Caco-2 (cell line): Measurements from ENCODE around the gene MICALL1. TPM values are rescaled to one million over a fixed set of nuclear protein-coding genes. Genes with fewer than 3 reads are reported as not detected.

ENCODE experiments used
- BruUV-seq: library from RNA; stranded (reverse); fragments of 400-500 nt; replicated peaks from 2 replicates; lab custom pipeline; 2021; lab: Mats Ljungman, UMichigan
- CTCF ChIA-PET: fragments of 300-600 bp; sonication (Branson Sonifier 250); formaldehyde crosslinking; loops from one replicate; lab custom pipeline; 2022; ENCODE audit warnings: antibody characterized with exemption; lab: Charles Lee
- POLR2A ChIA-PET: fragments of 300-600 bp; sonication (Branson Sonifier 250); formaldehyde crosslinking; loops from one replicate; lab custom pipeline; 2022; ENCODE audit warnings: antibody characterized with exemption; lab: Charles Lee
- DNase-seq, 2 experiments: peaks; one replicate each; pipeline versions ENCODE4 v3.0.0 to v3.0.0-alpha.2; 2020 to 2022
- H3K27me3 ChIP-seq: replicated peaks from 2 replicates; pipeline ENCODE4 v1.6.0; 2011; ENCODE audit warnings: low read length; ENCODE audit not compliant: control insufficient read depth, insufficient read depth
- H3K36me3 ChIP-seq: 2 replicates; pipeline ENCODE4 v1.5.1; 2011; ENCODE audit warnings: low read length; ENCODE audit not compliant: control insufficient read depth, insufficient read depth
- H3K4me1 ChIP-seq: fragments of 250-450 bp; sonication (Bioruptor Pico); 2 replicates; pipeline ENCODE4 v1.5.1; 2020; ENCODE audit warnings: mild to moderate bottlenecking
- H3K4me3 ChIP-seq: 2 replicates; pipeline ENCODE4 v1.5.1; 2011; ENCODE audit warnings: low read depth, mild to moderate bottlenecking, control low read depth, low read length
- H3K9me3 ChIP-seq: fragments of 250-450 bp; sonication (Bioruptor Pico); 2 replicates; pipeline ENCODE4 v1.5.1; 2020; ENCODE audit warnings: mild to moderate bottlenecking, moderate library complexity
- H3K27ac Mint-ChIP-seq: one replicate; pipeline ENCODE4 v1.8.0; 2022; ENCODE audit warnings: mixed read lengths; ENCODE audit not compliant: unreplicated experiment
- H3K27me3 Mint-ChIP-seq: one replicate; pipeline ENCODE4 v1.8.0; 2022; ENCODE audit warnings: mixed read lengths; ENCODE audit not compliant: insufficient read depth, unreplicated experiment
- H3K36me3 Mint-ChIP-seq: one replicate; pipeline ENCODE4 v1.8.0; 2022; ENCODE audit warnings: mild to moderate bottlenecking, mixed read lengths; ENCODE audit not compliant: insufficient read depth, unreplicated experiment
- H3K4me1 Mint-ChIP-seq: one replicate; pipeline ENCODE4 v1.8.0; 2022; ENCODE audit warnings: low read depth, mixed read lengths; ENCODE audit not compliant: unreplicated experiment
- H3K4me3 Mint-ChIP-seq: one replicate; pipeline ENCODE4 v1.8.0; 2022; ENCODE audit warnings: mild to moderate bottlenecking, moderate library complexity, mixed read lengths; ENCODE audit not compliant: unreplicated experiment
- H3K9me3 Mint-ChIP-seq: one replicate; pipeline ENCODE4 v1.8.0; 2022; ENCODE audit warnings: mixed read lengths; ENCODE audit not compliant: unreplicated experiment
- intact Hi-C: fragments of 100-400 bp; cut with micrococcal nuclease; formaldehyde crosslinking; loops from one replicate; pipeline ENCODE4 v1.10.0; 2022; ENCODE audit not compliant: unreplicated experiment
- total RNA-seq: library from RNA; stranded (reverse); gene quantifications from 2 replicates; pipeline ENCODE4 v1.2.3, GENCODE V29; 2022
- TF ChIP-seq, protein P1 (sequence below), 2 experiments: fragments of 200-600 bp in 1 of 2; IDR thresholded peaks; 1 replicate in 1 of 2; 2 replicates in 1 of 2; pipeline versions ENCODE4 v1.5.1 to v1.8.0; 2011 to 2022; ENCODE audit warnings: antibody characterized with exemption in 1 of 2, control low read depth in 1 of 2, inconsistent platforms in 1 of 2, low read depth in 1 of 2, low read length in 1 of 2, mild to moderate bottlenecking in 1 of 2, moderate library complexity in 1 of 2; ENCODE audit not compliant: insufficient read depth in 1 of 2, severe bottlenecking in 1 of 2, unreplicated experiment in 1 of 2

The MICALL1 gene
- total RNA-seq, 1 experiment from 2014 or later = 46.7 TPM

DNA sequence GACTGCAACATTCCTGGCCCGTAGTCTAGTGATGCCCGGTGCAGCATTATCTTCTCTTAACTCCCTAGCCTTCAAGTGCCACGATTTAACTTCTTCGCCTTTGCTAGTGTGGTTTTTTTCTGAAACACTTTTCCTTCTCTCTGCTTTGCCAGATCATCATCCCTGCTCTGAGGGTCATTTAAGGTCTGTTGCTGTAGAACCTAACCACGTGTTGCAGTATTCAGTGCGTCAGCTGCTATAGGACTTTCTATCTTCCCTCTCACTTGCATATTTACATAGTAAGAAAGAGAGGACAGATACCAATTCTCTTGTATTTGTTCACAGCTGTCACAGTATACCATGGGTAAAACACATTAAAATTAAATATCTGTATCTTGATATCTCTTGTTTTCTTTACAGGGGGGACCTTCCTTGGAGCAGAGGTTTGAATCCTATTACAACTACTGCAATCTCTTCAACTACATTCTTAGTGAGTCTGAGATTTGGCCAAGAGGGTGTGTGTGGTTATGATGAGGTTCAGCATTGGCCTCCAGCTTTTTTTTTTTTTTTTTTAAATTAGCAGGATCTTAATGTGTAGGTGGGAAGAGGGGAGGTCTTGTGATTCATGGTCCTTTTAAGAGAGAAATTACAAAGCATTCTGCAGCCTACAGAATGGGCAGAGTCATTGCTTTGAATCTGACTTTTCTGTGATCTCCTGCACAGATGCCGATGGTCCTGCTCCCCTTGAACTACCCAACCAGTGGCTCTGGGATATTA is 43.3 kb upstream of the MICALL1 start:
- BruUV-seq = no TSS peak
- no peak overlapping the region for H3K4me3 Mint-ChIP-seq
- TF ChIP-seq, protein P1, sequence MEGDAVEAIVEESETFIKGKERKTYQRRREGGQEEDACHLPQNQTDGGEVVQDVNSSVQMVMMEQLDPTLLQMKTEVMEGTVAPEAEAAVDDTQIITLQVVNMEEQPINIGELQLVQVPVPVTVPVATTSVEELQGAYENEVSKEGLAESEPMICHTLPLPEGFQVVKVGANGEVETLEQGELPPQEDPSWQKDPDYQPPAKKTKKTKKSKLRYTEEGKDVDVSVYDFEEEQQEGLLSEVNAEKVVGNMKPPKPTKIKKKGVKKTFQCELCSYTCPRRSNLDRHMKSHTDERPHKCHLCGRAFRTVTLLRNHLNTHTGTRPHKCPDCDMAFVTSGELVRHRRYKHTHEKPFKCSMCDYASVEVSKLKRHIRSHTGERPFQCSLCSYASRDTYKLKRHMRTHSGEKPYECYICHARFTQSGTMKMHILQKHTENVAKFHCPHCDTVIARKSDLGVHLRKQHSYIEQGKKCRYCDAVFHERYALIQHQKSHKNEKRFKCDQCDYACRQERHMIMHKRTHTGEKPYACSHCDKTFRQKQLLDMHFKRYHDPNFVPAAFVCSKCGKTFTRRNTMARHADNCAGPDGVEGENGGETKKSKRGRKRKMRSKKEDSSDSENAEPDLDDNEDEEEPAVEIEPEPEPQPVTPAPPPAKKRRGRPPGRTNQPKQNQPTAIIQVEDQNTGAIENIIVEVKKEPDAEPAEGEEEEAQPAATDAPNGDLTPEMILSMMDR (IDR thresholded peaks at IDR 0.05; ENCODE audit: insufficient read depth in 1 of 2, low read depth in 1 of 2, low read length in 1 of 2, severe bottlenecking in 1 of 2, unreplicated experiment in 1 of 2) = no peak
- H3K27ac Mint-ChIP-seq = no peak overlapping the region
- CTCF ChIA-PET = interaction anchor here (0.6 to 1.5 kb wide), 15 partner anchors 9 to 569 kb away, joined by 3 to 41 read pairs (median 4); partner anchors contain the start of genes ANKRD54, C22orf23, GCAT and MICALL1
- POLR2A ChIA-PET = interaction anchor here (0.6 kb wide), 2 partner anchors 8 to 10 kb away, joined by 3 to 4 read pairs; no protein-coding TSS in a partner anchor
- Histone ChIP-seq H3K4me3 (no peak overlapping the region), H3K9me3 (no peaks in the 10 kb centered on the region), H3K36me3 (peaks cover 4% of the 10 kb centered on the region), H3K27me3 (no peaks in the 10 kb centered on the region), H3K4me1 (no peaks in the 10 kb centered on the region)
- no peaks in the 10 kb centered on the region for H3K27me3 Mint-ChIP-seq
- H3K9me3 Mint-ChIP-seq = no peaks in the 10 kb centered on the region
- peaks cover 100% of the 10 kb centered on the region for H3K36me3 Mint-ChIP-seq
- DNase-seq = no peak
- intact Hi-C loops = loop anchor here (1.0 to 2.0 kb wide), 2 partner anchors 14 to 45 kb away; partner anchors contain the start of gene EIF3L
- H3K4me1 Mint-ChIP-seq = peaks cover 14% of the 10 kb centered on the region

DNA sequence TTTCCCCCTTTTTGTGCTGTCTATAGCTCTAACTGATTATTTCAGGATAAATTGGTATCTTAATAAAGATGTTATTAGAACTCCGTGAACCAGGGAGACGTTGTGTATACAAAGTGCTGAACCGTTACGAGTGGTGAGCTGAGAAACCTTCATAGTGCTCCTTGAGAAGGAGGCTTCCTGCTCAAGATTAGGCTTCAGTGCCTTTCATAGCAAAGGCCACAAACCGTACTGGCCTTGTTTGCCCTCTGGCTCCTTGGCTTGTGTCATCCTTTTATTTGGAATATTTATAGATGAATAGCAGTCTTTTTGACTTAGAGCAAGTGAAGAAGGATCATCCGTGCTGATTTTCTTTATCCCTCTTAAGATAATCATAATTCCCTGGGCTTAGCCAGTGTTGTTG is 40.6 kb upstream of the MICALL1 start:
- Mint-ChIP-seq H3K27me3 (no peaks in the 10 kb centered on the region), H3K36me3 (peaks cover 100% of the 10 kb centered on the region), H3K4me3 (no peak overlapping the region), H3K27ac (no peak overlapping the region), H3K4me1 (peaks cover 12% of the 10 kb centered on the region), H3K9me3 (no peaks in the 10 kb centered on the region)
- TF ChIP-seq, protein P1 (IDR thresholded peaks at IDR 0.05; ENCODE audit: insufficient read depth in 1 of 2, low read depth in 1 of 2, low read length in 1 of 2, severe bottlenecking in 1 of 2, unreplicated experiment in 1 of 2) = no peak
- no TSS peak for BruUV-seq
- Histone ChIP-seq H3K36me3 (peaks cover 5% of the 10 kb centered on the region), H3K4me3 (no peak overlapping the region), H3K4me1 (no peaks in the 10 kb centered on the region), H3K9me3 (no peaks in the 10 kb centered on the region), H3K27me3 (no peaks in the 10 kb centered on the region)
- ChIA-PET POLR2A (no interaction called here), CTCF (interaction anchor here (0.7 kb wide), 1 partner anchor 48 kb away, joined by 5 read pairs; no protein-coding TSS in a partner anchor)
- intact Hi-C loops = no loop called here
- no peak for DNase-seq

- ChIA-PET POLR2A (no interaction called here), CTCF (no interaction called here)
- H3K27ac Mint-ChIP-seq = no peak overlapping the region
- H3K4me1 Mint-ChIP-seq = no peaks in the 10 kb centered on the region
- Histone ChIP-seq H3K4me3 (no peak overlapping the region), H3K9me3 (no peaks in the 10 kb centered on the region), H3K27me3 (no peaks in the 10 kb centered on the region), H3K36me3 (peaks cover 1% of the 10 kb centered on the region), H3K4me1 (no peaks in the 10 kb centered on the region)
- TF ChIP-seq, protein P1 (IDR thresholded peaks at IDR 0.05; ENCODE audit: insufficient read depth in 1 of 2, low read depth in 1 of 2, low read length in 1 of 2, severe bottlenecking in 1 of 2, unreplicated experiment in 1 of 2) = no peak
- BruUV-seq = no TSS peak
- no peaks in the 10 kb centered on the region for H3K9me3 Mint-ChIP-seq
- no peak for DNase-seq
- H3K36me3 Mint-ChIP-seq = peaks cover 99% of the 10 kb centered on the region
- H3K4me3 Mint-ChIP-seq = no peak overlapping the region
- intact Hi-C loops = no loop called here
- H3K27me3 Mint-ChIP-seq = no peaks in the 10 kb centered on the region
Observed at GRCh38 chr22:37870273-37870672, 35.8 kb upstream of the MICALL1 start.
